Heart left ventricle (tissue), 13 donors: ENCODE results near the gene CDH13.

Experiments used
- POLR2A ChIP-seq, 2 donors: fragments of 450-650 bp; IDR thresholded peaks; one replicate each; pipeline ENCODE4 v1.6.1; 2017; ENCODE audit warnings: antibody characterized with exemption in 2 of 2, mild to moderate bottlenecking in 2 of 2, moderate library complexity in 2 of 2
- TF ChIP-seq, protein P1 (sequence below), 12 donors: fragments of 200-600 bp; sonication (generic) in 4 of 12; IDR thresholded peaks; one replicate each; pipeline versions ENCODE4 v1.5.0 to v1.8.0; 2018 to 2022; ENCODE audit warnings: antibody characterized with exemption in 12 of 12, mild to moderate bottlenecking in 5 of 12
- donor health status: ischemic (EF 13 %, LVEDD 7.1; RV severe dilation, severe dysfunction).
- donor health status: DM: no; HTN: yes; CAD: no.
- donor health status: DM: no; HTN: no; CAD: no.
- donor health status: ischemic (EF 25% LVEDD 6.9; RV normal size, moderate dysfunction).
- donor health status: ischemic (EF 25% LVEDD 5.7; RV mildly dilated, moderate dysfunction).
- donor health status: ischemic (EF 35%, LVEDD 5.7; RV mildly dilated, moderate dysfunction).
- donor health status: nonischemic (EF 11% LVEDD 7.7; RV severe dilation, severe dysfunction).
- donor health status: DM: yes; HTN: yes; CAD: no.
- donor health status: PGD.
- donor health status: ischemic (EF 29% LVEDD 5.4; RV normal size, mild dysfunction).
- donor health status: nonischemic (EF 23%, LVEDD 6.1; RV moderate dilation, normal function).

- TF ChIP-seq, protein P1, sequence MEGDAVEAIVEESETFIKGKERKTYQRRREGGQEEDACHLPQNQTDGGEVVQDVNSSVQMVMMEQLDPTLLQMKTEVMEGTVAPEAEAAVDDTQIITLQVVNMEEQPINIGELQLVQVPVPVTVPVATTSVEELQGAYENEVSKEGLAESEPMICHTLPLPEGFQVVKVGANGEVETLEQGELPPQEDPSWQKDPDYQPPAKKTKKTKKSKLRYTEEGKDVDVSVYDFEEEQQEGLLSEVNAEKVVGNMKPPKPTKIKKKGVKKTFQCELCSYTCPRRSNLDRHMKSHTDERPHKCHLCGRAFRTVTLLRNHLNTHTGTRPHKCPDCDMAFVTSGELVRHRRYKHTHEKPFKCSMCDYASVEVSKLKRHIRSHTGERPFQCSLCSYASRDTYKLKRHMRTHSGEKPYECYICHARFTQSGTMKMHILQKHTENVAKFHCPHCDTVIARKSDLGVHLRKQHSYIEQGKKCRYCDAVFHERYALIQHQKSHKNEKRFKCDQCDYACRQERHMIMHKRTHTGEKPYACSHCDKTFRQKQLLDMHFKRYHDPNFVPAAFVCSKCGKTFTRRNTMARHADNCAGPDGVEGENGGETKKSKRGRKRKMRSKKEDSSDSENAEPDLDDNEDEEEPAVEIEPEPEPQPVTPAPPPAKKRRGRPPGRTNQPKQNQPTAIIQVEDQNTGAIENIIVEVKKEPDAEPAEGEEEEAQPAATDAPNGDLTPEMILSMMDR (IDR thresholded peaks at IDR 0.05) = no peak
- TF ChIP-seq POLR2A (IDR thresholded peaks at IDR 0.05) = no peak
Observed at GRCh38 chr16:83105279-83106077, 478.7 kb downstream of the CDH13 start.
